Mononuclear cell (primary cell): Measurements from ENCODE around the gene CACNB3. TPM values are rescaled to one million over a fixed set of nuclear protein-coding genes. Genes with fewer than 3 reads are reported as not detected.

Source experiments
- H3K27me3 ChIP-seq: 2 replicates; pipeline ENCODE4 v1.6.0; 2011; ENCODE audit warnings: low read length, control low read depth; ENCODE audit not compliant: insufficient read depth
- H3K4me1 ChIP-seq: 2 replicates; pipeline ENCODE4 v1.5.1; 2011; ENCODE audit warnings: mild to moderate bottlenecking, low read length, control low read depth; ENCODE audit not compliant: insufficient read depth
- H3K4me3 ChIP-seq: 2 replicates; pipeline ENCODE4 v1.5.1; 2011; ENCODE audit warnings: mild to moderate bottlenecking, low read length, moderate library complexity
- H3K9me3 ChIP-seq: 2 replicates; pipeline ENCODE4 v1.5.1; 2011; ENCODE audit warnings: low read depth, mild to moderate bottlenecking, control low read depth, low read length
- total RNA-seq: library from RNA; depleted of rRNA; stranded (reverse); fragments of >200 nt; gene quantifications from one replicate; pipeline ENCODE4 v1.2.3, GENCODE V29; 2012

CACNB3 gene
- total RNA-seq, 1 donor, result 0.63 TPM

DNA sequence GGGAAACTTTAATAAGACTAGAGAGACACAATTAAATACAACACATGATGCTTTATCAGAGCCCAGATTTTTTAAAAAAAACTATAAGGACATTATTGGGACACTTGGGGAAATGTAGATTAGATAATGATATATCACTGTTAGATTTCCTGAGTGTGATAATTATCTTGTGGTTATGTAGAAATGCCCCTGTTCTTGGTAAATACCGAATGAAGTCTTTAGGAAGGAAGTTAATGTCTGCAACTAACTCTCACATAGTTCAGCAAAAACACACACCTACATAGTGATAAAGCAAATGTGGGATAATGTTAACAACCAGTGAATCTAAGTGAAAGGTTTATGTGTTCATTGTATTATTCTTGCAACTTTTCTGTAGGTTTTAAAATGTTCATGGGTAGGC is 14.6 kb upstream of the CACNB3 start:
- H3K4me1 ChIP-seq, result no peaks in the 10 kb centered on the region
- no peak overlapping the region for H3K4me3 ChIP-seq
- H3K9me3 ChIP-seq, result no peaks in the 10 kb centered on the region
- H3K27me3 ChIP-seq, result no peaks in the 10 kb centered on the region

DNA sequence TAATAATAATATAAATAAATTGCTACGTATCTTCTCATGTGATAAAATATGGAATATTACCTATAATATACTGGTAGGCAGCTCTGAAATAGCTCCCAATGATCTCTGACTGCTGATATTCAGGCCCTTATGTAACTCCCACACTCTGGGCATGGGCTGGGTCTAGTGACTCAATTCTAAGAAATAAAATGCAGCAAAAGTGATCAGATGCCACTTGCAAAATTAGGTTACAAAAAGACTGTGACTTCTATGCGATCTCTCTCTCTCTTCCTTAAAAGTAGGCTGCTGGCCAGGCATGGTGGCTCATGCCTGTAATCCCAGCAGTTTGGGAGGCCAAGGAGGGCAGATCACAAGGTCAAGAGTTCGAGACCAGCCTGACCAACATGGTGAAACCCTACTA is 10.3 kb upstream of the CACNB3 start:
- H3K4me1 ChIP-seq, result no peaks in the 10 kb centered on the region
- H3K9me3 ChIP-seq, result no peaks in the 10 kb centered on the region
- no peak overlapping the region for H3K4me3 ChIP-seq
- no peaks in the 10 kb centered on the region for H3K27me3 ChIP-seq

DNA sequence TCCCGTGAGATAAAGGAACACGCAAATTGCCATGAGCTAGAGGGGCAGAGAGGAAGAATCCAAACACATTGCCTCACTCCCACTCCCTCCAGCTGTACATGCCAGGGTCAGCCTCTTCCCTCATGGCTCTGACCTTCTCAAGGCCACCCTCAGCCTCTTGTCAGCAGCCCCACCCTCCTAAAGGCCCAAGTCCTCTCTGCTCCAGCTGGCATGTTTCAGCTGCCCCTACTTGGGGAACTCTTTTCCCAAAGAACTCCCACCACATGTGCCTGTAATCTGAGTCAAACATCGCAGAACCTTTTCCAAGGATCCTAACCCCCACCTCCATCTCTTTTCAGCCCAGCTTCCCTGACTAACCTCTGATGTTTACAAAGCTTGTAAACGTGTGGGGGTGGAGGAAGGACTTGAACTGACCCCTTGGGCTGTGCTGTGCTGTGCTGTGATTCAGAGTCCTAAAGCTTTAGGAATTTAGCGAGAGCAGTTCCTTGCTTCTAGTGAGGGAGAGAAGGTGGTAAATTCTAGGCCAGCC is 7.3 kb upstream of the CACNB3 start:
- no peak overlapping the region for H3K4me3 ChIP-seq
- no peaks in the 10 kb centered on the region for H3K9me3 ChIP-seq
- peaks cover under 1% of the 10 kb centered on the region for H3K27me3 ChIP-seq
- H3K4me1 ChIP-seq, result peaks cover 16% of the 10 kb centered on the region

DNA sequence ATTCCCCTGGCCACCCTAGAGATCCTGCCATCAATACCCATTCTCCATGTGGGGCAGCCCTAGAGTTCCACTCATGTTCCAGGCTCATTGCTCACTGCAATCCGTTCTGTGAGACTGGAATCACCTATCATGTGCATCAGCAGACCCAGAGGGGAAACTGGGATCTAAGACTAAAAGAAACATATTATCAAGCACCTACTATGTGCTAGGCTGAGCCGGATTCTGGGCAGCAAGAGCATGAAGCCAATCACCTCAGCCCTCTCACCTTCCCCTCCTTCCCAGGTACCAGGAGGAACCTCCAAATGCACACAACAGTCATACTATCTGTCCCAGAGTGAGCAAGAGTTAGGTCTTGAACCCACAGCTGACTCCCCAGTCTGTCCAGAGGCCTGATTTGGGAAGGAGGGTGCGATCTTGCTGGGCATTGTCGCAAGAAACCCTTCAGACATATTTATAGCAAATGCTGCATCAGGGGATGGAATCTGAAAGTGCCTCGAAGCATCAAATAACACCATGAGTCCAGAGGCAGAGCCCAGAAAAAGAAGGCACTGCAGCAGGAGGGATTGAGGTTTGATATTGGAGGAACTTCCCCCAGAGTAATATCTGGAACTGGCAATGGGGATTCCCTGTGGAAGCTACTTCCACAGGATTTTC is 6.7 kb upstream of the CACNB3 start:
- no peaks in the 10 kb centered on the region for H3K9me3 ChIP-seq
- peaks cover 21% of the 10 kb centered on the region for H3K4me1 ChIP-seq
- H3K4me3 ChIP-seq, result no peak overlapping the region
- peaks cover 7% of the 10 kb centered on the region for H3K27me3 ChIP-seq

DNA sequence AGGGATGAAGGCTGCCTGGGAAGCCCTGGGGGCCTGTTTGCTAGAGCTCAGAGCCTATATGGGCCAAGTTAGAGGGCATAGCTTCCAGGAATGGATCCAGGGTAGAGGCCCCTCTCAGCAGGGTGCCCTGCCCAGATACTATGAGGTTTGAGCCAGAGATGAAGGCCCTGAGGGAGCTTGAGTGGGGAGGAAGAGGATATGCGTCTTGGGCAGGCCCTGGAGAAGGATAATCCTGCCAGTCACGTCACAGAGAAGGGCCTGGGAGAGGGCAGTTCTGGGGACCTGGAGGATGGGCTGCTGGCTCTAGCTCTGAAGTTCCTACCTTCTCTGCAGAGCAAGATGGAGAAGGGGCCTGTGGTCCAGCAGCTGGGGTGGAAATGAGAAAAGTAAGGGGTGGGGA is 5.9 kb upstream of the CACNB3 start:
- Histone ChIP-seq H3K4me1 (peaks cover 26% of the 10 kb centered on the region), H3K4me3 (no peak overlapping the region), H3K9me3 (no peaks in the 10 kb centered on the region), H3K27me3 (peaks cover 15% of the 10 kb centered on the region)

DNA sequence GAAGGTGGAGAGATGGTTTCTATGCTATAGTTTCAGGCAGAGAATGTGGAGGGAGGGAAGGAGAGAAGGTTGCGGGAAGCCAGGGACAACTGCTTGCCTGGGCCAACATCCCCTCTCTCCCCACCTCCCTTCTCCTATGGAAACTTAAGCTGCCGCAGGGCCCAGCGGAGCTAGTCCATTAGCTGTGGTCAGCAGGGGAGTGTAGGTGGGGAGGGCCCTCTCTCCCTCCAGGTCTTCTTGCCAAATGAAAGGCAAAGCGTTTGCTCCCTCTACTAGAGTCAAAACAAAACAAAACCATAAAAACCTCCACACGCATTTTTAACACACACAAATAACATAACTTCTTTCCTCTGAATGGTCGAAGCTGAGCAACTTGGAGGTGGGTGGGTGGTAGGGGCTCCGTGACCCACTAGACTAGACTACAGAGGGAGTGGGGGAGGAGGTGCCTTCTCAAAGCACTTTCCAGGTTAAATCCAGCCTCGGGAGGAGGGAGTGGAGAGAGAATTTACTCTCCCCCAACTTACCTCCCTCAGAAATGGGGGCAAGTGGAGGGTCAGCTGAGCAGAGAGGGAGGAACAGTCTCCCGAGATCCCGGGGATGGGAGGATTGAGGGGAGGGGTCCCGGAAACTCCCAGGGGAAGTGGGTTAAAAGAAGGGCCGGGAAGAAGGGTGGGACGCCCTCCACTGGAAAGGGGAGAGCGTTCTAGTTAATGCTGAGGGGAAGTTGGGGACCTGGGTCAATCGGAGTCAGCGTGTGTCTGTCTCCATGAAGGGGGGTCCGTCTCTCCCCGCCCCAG is 4.6 kb upstream of the CACNB3 start:
- Histone ChIP-seq H3K27me3 (peaks cover 22% of the 10 kb centered on the region), H3K4me3 (peak overlapping the region; percentile 56), H3K4me1 (peaks cover 33% of the 10 kb centered on the region), H3K9me3 (no peaks in the 10 kb centered on the region)

DNA sequence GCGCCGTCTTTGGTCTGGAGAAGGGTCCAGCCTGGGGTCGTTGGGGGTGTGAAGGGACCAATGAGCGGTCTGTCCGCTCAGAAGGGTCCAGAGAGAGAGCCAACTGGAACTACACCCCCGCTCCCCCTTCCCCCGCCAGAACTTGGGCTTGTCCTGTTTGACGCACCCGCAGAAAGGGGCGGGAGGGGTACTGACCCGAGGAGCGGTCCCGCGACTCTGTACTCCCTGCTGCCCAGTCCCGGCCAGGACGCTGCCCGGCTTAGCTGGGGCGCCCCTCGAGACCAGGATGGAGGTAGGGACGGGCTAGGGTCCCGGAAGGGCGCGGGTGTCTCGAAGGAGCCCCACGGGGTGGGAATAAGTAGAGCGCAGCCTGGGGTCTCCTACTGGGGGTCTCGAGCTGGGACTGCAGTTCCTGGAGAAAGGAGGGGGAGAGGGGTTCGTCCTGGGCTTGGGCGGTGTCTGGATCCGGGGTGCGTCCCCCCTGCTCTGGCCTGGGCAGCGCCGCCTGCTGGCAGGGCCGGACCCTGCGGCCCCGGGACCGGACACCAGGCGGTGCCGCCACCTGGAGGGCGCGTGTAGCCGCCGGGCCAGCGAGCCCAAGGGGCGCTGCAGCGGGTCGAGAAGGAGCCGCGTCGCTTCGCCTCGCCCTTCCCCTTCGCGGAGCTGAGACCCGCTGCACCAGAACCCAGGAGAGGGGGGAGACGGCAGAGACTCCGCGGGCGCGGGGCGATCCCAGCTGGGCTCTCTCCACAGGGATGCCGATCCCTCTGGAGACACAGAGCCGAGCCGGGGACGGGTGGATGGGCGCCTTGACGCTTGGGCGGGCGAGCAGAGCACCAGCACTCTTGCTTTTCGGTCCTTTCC is 3.8 kb upstream of the CACNB3 start:
- Histone ChIP-seq H3K9me3 (no peaks in the 10 kb centered on the region), H3K4me3 (peak overlapping the region; percentile 56), H3K4me1 (peaks cover 33% of the 10 kb centered on the region), H3K27me3 (peaks cover 27% of the 10 kb centered on the region)

DNA sequence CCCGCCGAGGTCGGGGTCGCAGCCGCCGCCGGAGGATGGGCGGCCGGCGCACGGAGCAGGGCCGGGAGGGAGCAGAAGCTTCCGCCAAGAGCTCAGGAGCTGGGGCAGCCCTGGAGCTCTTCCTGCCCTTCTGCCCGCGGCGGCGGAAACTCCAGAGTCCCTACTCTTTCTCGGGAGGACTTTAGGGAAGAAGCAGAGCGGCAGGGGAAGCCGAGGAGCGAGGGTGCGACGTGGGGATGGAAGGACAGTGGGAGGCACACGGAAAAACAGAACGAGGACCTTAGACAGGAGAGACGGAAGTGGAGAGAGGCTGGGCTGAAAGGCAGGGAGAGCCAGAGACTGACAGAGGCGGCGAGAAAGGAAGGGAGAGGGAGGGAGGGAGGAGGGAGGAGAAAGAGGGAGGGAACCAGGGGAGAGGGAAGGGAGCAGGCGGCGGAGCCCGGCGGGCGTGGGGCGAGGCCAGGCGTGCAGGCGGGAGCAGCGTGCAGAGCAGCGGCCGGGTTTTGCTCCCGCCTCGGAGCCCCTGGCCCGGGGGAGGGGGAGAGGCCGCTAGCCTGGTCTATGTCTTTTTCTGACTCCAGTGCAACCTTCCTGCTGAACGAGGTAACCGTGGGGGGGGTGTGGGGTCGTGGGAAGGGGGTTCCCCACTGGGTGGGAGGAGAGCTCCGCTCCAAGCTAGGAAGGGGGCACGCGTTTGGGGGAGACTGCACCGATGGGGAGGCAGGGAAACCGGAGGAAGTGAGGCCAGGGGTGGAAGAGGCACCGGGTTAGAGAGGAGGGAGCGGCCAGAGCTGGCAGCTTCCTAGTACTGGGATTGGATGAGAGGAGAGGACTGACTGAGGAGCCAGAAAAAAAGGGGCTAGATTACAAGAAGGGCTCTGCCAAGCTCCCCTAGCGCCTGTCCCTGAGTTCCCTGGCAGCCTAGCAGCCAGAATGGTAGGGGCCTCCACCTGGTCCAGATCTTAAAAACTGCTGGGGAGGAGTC is 2.9 kb upstream of the CACNB3 start:
- Histone ChIP-seq H3K4me3 (peak overlapping the region; percentile 56), H3K9me3 (no peaks in the 10 kb centered on the region), H3K27me3 (peaks cover 27% of the 10 kb centered on the region), H3K4me1 (peaks cover 33% of the 10 kb centered on the region)

DNA sequence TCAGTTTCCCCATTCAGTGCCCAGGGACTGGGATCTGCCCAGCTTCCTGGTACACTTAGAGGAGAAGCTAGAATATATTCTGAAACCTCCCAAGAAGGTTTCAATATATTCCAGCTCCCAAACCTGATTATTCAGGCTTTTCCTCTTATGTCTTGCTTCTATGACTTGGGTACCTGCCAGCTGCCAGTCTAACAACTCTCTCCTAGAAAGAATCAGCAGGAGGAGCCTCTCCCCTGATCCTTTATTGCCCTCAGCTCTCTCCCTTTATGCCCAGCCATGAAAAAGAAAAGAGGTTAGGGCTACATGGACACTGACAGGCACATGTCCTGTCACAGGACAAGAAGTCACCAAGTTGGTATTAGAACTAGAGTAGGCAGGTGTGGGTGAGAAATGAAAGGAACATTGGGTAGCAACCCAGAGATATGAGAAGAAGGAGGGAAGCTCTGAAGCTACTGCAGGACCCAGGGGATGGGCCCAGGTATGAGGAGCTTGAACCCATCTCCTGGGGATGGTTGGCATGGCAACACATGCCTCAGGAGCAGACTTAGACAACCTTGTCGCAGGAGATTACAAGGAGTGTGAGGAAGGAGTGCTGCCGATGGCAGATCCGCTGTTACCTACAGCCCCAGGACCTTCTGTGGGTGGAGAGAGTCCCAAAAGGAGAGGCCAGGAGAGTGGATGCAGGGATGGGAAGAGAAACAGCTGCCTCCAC is 2.0 kb upstream of the CACNB3 start:
- H3K9me3 ChIP-seq, result no peaks in the 10 kb centered on the region
- no peak overlapping the region for H3K4me3 ChIP-seq
- H3K27me3 ChIP-seq, result peaks cover 27% of the 10 kb centered on the region
- H3K4me1 ChIP-seq, result peaks cover 33% of the 10 kb centered on the region

DNA sequence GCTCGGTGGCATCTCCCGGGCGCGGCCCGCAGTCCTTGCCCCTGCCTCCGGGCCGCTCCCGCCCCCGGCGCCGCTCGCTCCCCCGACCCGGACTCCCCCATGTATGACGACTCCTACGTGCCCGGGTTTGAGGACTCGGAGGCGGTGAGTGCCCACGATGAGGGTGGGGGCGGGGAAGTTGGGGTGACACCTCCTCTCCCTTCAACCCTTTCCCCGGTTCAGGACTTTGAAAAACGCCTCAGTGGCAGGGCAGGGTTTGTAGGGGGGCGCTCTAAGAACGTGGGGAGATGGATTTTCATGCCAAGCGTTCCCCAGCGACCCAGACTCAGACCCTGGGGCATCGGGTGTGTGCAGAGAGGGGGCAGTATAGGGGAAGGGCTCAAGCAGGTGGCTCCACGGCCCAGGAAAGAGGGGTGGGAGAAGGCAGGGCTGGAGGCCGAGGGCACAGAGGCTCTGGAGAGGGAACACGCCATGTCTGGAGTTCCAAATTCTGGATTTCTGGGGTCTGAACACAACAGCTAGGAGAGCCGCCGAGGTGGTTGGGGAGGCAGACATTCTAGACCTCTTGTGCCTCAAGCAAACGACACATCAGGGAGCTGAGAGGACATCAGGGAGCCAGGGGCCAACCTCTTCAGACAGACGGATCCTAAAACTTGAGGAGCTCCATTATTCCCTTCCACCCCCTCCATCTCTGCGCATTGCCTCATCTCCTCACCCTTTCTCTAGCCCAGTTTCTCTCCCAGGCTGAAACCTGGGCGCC is 715 bp downstream of the CACNB3 start:
- peaks cover 27% of the 10 kb centered on the region for H3K27me3 ChIP-seq
- H3K9me3 ChIP-seq, result no peaks in the 10 kb centered on the region
- peaks cover 29% of the 10 kb centered on the region for H3K4me1 ChIP-seq
- H3K4me3 ChIP-seq, result peak overlapping the region; percentile 38

DNA sequence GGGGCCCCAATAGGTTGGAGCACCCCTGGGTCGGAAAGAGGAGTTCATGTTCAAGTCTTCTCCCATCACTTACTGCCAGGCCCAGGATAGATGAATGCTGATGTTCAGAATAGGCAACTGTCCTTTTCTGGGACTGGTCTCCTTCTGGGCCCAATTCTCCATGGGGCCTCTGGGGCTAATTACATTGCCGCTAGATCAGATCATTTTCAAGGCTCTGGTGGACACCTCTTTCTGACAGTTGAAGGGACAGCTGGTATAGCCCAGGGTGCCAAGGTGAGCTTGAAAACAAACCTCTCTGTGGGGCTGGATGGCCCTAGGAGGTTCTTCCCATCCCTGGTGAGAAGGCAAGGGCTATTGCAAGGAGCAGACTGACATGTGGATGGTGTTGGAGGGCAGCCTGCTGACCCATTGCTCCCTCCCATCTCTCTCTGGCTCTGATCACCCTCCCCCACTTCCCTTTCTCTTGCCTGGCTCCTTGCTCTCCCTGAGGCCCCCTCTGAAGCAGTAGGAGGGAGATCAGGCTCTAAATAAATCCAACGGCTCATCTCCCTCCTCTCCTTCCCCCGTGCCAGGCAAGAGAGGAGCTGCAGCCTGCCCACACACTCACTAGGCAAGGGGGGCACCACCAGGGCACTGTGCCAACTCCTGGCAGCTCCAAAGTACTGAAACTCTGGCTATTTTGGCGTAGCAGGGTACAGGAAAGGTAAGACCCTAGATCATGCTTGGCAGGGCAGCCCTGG is 1.9 kb downstream of the CACNB3 start:
- Histone ChIP-seq H3K27me3 (peaks cover 27% of the 10 kb centered on the region), H3K4me1 (peaks cover 24% of the 10 kb centered on the region), H3K4me3 (no peak overlapping the region), H3K9me3 (no peaks in the 10 kb centered on the region)

DNA sequence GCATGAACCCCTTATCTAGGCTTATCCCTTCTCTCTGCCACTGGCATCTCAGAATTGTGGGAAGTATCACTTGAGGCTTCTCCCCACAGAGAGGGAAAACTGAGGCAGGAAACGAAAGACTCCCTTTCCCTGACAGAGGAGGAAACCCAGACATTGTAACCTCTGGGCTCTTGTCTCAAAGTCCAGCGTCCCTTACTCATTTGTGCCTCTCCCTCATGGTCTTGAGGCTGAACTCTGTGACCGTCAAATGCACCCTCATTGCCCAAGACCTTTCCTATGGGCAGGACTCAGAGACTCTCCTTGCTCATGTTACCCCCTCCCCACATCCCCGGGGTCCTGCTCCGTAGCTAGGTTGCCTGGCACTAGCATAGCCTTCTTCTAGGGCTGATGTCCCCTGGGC is 3.8 kb downstream of the CACNB3 start:
- peaks cover 10% of the 10 kb centered on the region for H3K4me1 ChIP-seq
- H3K4me3 ChIP-seq, result no peak overlapping the region
- peaks cover 15% of the 10 kb centered on the region for H3K27me3 ChIP-seq
- no peaks in the 10 kb centered on the region for H3K9me3 ChIP-seq
